ENCODE results near the gene SUCNR1.
"Not testable (repeated sequence)": the region's sequence is repeated elsewhere in the genome, so short reads cannot be mapped to it uniquely, and the experiment has no call there.

SUCNR1 gene

GRCh38 chr3:151903501-151903991 is 30.1 kb downstream of the SUCNR1 start:
- no peak for DNase-seq

GRCh38 chr3:151905647-151906046 is 32.2 kb downstream of the SUCNR1 start:
- DNase-seq: no peak

GRCh38 chr3:151906751-151907150 is 33.3 kb downstream of the SUCNR1 start:
- no peak for DNase-seq

- no peak for DNase-seq
These were observed 35.0 kb downstream of the SUCNR1 start for GRCh38 chr3:151908399-151908798.

- no peak for DNase-seq
These were observed 36.4 kb downstream of the SUCNR1 start for GRCh38 chr3:151909681-151910405.

GRCh38 chr3:151911462-151911861 is 38.0 kb downstream of the SUCNR1 start:
- DNase-seq: no peak

- no peak for DNase-seq
These were observed 38.6 kb downstream of the SUCNR1 start for GRCh38 chr3:151912028-151912427.

- no peak for DNase-seq
These were observed 43.3 kb downstream of the SUCNR1 start for GRCh38 chr3:151916781-151917180.

- DNase-seq: no peak
These were observed 45.0 kb downstream of the SUCNR1 start for GRCh38 chr3:151918253-151919029.

GRCh38 chr3:151919030-151919328 is 45.5 kb downstream of the SUCNR1 start:
- no peak for DNase-seq

GRCh38 chr3:151919446-151919845 is 46.0 kb downstream of the SUCNR1 start:
- DNase-seq: no peak

GRCh38 chr3:151923901-151924300 is 50.5 kb downstream of the SUCNR1 start:
- no peak for DNase-seq

- no peak for DNase-seq
These were observed 51.3 kb downstream of the SUCNR1 start for GRCh38 chr3:151924753-151925152.

- no peak for DNase-seq
These were observed 52.0 kb downstream of the SUCNR1 start for GRCh38 chr3:151925419-151925818.

- DNase-seq: no peak
These were observed 52.4 kb downstream of the SUCNR1 start for GRCh38 chr3:151925876-151926275.

- DNase-seq: no peak
These were observed 53.5 kb downstream of the SUCNR1 start for GRCh38 chr3:151926956-151927355.

- DNase-seq: not testable (repeated sequence)
These were observed 54.6 kb downstream of the SUCNR1 start for GRCh38 chr3:151927915-151928525.

- no peak for DNase-seq
These were observed 57.7 kb downstream of the SUCNR1 start for GRCh38 chr3:151931171-151931570.

- no peak for DNase-seq
These were observed 59.9 kb downstream of the SUCNR1 start for GRCh38 chr3:151933234-151933853.

All from stimulated activated CD8-positive, alpha-beta memory T cell treated with anti-CD3 and anti-CD28 coated beads, Interleukin-4, amount 100 ng/mL, for 48 hours (primary cell).